HG03103 (cell line): ENCODE results near the gene FGD6.
A peak's percentile ranks its signal among the peaks of the same experiment; 100 is the strongest.
"Not testable (repeated sequence)": the region's sequence is repeated elsewhere in the genome, so short reads cannot be mapped to it uniquely, and the experiment has no call there.

Source experiments
- ATAC-seq: cut with Tn5 transposase; IDR thresholded peaks from one replicate; pipeline ENCODE4 v1.9.1; 2021; ENCODE audit warnings: low read depth; ENCODE audit not compliant: unreplicated experiment

FGD6 gene

GRCh38 chr12:95099270-95099790 is 117.9 kb downstream of the FGD6 start:
- ATAC-seq = no peak

- ATAC-seq = no peak
These were observed 120.4 kb downstream of the FGD6 start for GRCh38 chr12:95096852-95097251.

GRCh38 chr12:95096378-95096777 is 120.9 kb downstream of the FGD6 start:
- ATAC-seq = no peak

- ATAC-seq = not testable (repeated sequence)
These were observed 121.4 kb downstream of the FGD6 start for GRCh38 chr12:95095866-95096265.

- ATAC-seq = no peak
These were observed 127.8 kb downstream of the FGD6 start for GRCh38 chr12:95089462-95089861.

GRCh38 chr12:95088379-95088778 is 128.9 kb downstream of the FGD6 start:
- ATAC-seq = peak; percentile 76

- ATAC-seq = no peak
These were observed 131.7 kb downstream of the FGD6 start for GRCh38 chr12:95085612-95086011.

GRCh38 chr12:95083938-95084337 is 133.3 kb downstream of the FGD6 start:
- no peak for ATAC-seq

- ATAC-seq = no peak
These were observed 133.8 kb downstream of the FGD6 start for GRCh38 chr12:95083471-95083870.

GRCh38 chr12:95077341-95077740 is 139.9 kb downstream of the FGD6 start:
- ATAC-seq = no peak

- no peak for ATAC-seq
These were observed 142.5 kb downstream of the FGD6 start for GRCh38 chr12:95074766-95075165.

- no peak for ATAC-seq
These were observed 143.4 kb downstream of the FGD6 start for GRCh38 chr12:95073698-95074520.

GRCh38 chr12:95072900-95073697 is 144.2 kb downstream of the FGD6 start, which contains the start of gene NR2C1:
Gene NR2C1 (minus strand): TSS chr12:95073618. CDS start chr12:95067384, 6,234 bp downstream.
- peak; percentile 94 for ATAC-seq

GRCh38 chr12:95070378-95070777 is 146.9 kb downstream of the FGD6 start:
- no peak for ATAC-seq

GRCh38 chr12:95066091-95066855 is 151.0 kb downstream of the FGD6 start:
- no peak for ATAC-seq

GRCh38 chr12:95060951-95061350 is 156.3 kb downstream of the FGD6 start:
- no peak for ATAC-seq

- no peak for ATAC-seq
These were observed 157.3 kb downstream of the FGD6 start for GRCh38 chr12:95059984-95060383.

GRCh38 chr12:95057424-95057823 is 159.8 kb downstream of the FGD6 start:
- ATAC-seq = no peak

- no peak for ATAC-seq
These were observed 162.2 kb downstream of the FGD6 start for GRCh38 chr12:95055057-95055456.

- no peak for ATAC-seq
These were observed 163.1 kb downstream of the FGD6 start for GRCh38 chr12:95054206-95054605.

- no peak for ATAC-seq
These were observed 166.0 kb downstream of the FGD6 start for GRCh38 chr12:95051241-95051640.
